ENCODE data around the gene SPATA31E1.

Gene SPATA31E1

DNA sequence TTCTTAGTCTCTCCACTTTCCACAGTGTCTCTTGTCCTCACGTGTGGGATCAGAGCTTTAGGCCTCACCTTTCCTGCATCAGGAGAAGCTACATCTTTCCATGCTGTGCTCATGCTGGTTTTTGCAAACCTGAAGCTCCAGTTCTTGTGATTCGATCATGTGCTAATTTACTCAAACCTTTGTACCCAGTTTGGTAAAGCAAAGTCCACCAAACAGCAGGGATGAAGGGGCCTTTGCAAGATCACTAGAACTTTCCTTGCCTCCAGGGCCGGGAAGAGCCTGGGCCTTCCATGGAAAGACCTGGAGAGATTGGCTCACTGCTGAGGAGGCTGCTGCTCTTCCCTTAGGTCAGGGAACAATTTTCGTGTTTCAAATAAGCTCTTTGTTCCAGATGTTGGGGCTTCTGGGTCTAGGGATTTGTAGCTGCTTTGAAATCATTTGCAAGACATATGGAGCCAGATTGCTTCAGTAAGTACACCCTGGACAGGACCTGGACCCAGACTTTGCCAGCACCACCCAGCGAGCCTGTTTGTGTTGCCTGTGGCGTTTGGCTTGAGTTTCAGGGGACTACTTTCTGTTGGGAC is 18.7 kb upstream of the SPATA31E1 start:
- DNase-seq (ENCODE audit: low read depth): no peak

GRCh38 chr9:87864915-87865314 is 17.8 kb upstream of the SPATA31E1 start:
- DNase-seq (ENCODE audit: low read depth): no peak

DNA sequence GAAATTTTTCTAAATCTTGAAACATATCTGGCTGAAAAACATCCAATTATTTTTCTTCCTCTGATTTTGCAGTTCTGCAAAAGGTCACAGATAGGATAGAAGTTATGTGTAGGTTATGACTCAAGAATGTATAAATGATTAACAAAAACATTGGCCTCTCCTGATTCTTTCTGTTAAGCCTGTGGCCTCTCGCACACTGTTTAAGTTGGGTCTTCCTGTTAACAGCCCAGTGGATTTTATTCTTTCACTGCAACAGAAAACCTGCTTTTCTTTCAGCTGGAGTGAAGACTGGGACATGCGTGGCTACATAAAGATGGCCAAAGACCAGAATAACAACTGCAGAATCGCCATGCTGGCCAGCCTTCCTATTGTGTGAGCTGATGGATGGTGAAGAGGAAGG is 17.1 kb upstream of the SPATA31E1 start:
- no peak for DNase-seq (ENCODE audit: low read depth)

DNA sequence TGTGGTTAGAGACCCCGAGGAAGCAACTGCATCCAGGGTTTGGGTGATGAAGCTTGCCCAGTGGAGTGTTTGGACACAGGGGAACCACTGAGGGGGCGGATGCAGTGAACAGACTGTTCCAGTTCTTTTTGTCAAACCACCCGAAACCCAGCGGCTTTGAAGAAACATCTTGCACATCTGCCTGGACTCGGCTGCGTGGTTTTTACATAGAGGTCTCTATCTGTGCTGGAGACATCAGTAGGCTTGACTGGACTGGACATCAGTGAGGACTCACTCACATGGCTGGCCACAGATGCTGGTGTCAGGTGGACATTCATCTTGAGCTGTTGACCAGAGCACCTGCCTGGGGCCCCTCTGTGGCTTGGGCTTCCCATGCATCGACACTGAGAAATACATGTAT is 15.3 kb upstream of the SPATA31E1 start:
- no peak for DNase-seq (ENCODE audit: low read depth)

- no peak for DNase-seq (ENCODE audit: low read depth)
Measured at GRCh38 chr9:87868175-87868574, 14.5 kb upstream of the SPATA31E1 start.

- DNase-seq (ENCODE audit: low read depth): no peak
Measured at GRCh38 chr9:87868635-87869034, 14.0 kb upstream of the SPATA31E1 start.

DNA sequence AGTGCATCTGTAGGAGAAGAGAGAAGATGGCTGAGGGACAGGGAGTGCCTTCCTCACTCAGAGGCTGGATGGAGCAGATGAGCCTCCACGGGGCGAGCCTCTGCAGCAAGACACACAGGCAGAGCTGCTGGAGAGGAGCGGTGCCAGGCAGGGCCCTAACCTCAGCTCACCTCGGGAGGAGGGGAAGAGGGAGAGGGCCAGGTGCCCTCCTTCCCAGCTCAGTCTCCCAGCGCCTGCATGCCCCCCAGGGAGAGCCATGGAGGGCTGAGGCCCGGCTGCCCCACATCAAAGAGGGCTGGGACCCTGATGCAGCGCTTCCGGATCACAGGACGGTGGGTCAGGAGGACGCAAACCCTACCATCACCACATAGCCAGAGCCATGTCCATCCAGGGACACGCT is 13.6 kb upstream of the SPATA31E1 start:
- no peak for DNase-seq (ENCODE audit: low read depth)

- no peak for DNase-seq (ENCODE audit: low read depth)
Measured at GRCh38 chr9:87871425-87872078, 11.1 kb upstream of the SPATA31E1 start.

- DNase-seq (ENCODE audit: low read depth): no peak
Measured at GRCh38 chr9:87872079-87872624, 10.5 kb upstream of the SPATA31E1 start.

GRCh38 chr9:87873607-87874303 is 8.9 kb upstream of the SPATA31E1 start:
- no peak for DNase-seq (ENCODE audit: low read depth)

DNA sequence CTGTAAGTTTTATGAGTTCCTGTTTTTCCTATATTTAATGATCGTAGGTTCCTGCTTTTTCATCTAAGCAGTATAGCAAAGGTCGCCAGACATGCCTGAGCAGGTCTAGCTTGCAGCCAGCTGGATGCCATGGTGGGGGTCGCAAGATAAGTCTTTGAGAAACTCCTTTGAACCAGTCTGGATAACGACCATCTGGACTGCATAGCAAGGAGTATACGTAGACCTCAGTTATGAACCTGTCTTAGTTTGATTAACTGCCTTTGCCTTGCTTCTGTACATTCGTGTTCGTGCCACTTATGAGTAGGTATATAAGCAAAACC is 8.4 kb upstream of the SPATA31E1 start:
- no peak for DNase-seq (ENCODE audit: low read depth)

GRCh38 chr9:87875060-87875459 is 7.6 kb upstream of the SPATA31E1 start:
- no peak for DNase-seq (ENCODE audit: low read depth)

DNA sequence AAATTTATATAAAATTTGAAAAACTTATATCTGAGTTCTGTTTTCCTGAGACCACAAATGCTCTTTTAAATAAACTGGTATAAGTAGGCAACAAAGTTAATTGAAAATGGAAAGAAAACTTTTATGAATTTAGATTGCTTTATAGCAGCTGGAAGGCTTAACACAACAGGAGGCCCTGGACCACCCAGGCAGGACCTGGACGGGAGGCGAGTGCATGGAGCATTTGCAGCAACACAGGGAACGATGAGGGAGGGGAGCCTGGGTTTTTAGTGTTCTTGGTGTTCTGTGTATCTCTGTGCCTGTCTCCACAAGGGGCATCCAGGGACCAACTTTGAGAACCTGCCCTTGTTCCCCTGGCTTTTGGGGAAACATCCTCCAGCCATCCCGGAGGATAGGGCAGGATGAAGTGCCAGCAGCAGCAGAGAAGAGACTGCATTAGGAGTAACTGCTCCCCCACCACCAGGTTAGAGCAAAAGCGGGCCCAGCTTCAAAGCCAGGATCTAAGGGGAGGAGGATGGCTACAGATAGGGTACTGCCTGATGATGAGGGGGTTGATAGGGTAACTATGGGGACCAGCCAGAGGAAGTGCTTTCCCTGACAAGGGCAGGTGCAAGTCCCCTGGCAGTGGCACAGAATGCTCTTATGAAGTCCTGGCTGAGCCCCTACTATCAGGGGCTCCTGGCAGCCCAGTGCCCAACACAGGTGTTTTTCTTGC is 6.7 kb upstream of the SPATA31E1 start:
- DNase-seq (ENCODE audit: low read depth): no peak

DNA sequence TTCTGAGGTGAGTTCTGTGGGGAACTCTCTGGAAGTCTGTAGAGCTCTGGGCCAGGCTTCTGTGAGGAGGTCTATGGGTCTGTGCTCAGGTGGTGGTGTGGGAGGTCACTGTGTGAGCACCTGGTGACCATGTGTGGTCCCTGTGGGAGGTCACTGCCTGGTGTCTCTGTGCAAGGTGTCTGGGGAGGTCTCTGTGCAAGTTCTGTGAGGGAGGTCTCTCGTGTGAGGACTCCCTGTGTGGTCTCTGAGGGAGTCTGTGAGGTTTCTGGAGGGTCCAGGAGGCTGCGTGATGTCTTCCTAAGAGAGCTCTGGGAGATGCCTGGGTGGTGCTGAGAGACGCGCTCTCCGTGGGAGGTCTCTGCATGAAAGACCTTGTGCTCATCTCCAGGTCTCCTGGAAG is 6.0 kb upstream of the SPATA31E1 start:
- DNase-seq (ENCODE audit: low read depth): no peak

GRCh38 chr9:87878989-87879511 is 3.6 kb upstream of the SPATA31E1 start:
- no peak for DNase-seq (ENCODE audit: low read depth)

DNA sequence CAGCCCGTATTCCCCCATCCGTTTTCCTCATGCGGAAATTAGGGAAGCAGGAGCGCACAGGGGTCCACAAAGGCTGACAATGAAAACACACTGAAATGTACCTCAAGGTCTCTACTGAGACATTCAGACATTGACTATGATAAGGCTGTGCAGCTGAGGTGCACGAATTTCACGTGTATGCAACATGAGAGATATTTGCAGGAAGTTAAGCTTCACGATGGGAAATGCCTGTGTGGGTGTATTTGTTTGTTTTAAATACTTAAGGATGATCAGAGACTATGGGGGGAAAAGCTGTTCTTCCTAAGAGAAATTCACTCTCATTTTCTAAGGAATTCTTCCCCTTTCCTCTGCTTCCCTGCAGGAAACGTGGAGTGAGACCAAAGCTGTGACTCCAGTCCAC is 2.6 kb upstream of the SPATA31E1 start:
- DNase-seq (ENCODE audit: low read depth): no peak

DNA sequence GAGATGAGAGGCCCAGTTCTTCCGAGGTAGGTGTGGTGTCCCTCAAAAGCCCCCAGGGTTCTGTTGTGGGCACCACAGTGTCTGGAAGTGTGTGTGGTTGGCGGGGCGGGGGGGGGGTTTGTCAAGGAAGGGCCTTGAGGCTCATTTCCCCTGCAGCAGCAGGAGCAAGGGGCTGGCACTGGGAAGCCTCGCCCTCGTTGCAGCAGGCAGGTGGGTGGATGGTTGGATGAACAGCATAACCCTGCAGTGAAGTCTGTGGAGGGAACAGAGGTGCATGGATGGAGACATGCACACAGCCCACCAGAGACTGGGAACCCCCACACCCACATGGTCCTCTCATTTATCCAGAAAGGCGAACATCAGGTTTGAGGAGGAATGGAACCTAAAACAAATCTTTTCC is 2.0 kb upstream of the SPATA31E1 start:
- no peak for DNase-seq (ENCODE audit: low read depth)

DNA sequence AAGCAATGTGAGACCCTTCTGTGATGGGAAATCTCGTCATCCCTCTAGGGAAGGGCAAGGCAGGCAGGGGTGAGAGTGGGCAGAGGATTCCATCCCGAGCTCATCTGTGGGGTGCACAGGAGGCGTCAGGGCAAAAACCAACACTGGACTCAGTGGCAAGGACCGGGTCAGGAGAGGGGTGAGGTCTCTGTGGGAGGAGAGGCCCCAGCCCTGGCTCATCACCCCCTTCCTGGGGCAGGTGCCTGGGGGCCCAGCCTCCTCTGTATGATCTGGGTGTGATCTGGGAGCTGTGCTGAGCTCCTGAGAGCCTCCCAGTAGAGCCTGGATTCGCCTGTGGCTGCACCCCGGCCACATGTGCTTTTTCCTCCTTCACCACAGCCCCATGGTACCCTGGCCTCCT is 597 bp downstream of the SPATA31E1 start:
- no peak for DNase-seq (ENCODE audit: low read depth)

DNA sequence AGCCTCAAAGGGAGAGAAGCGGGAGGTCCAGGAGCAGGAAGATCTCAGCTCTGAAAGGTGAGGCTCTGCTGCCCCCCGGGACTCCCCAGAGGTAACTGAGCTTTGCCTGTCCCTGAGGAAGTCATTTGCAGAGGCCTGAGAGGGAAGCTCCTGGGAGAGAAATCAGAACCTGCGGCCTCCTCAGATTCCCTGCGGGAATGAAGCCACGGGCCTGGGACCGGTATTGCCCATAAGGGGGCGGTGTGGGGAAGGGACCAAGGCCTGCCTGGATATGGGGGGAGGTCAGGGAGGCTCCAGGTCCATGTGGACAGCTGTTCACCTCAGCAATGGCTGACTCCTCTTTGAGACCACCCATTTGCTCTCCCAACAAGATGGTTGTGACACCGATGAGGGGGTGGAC is 1.3 kb downstream of the SPATA31E1 start:
- DNase-seq (ENCODE audit: low read depth): no peak

GRCh38 chr9:87884578-87885459 is 2.1 kb downstream of the SPATA31E1 start:
- DNase-seq (ENCODE audit: low read depth): no peak

GRCh38 chr9:87885484-87886189 is 3.0 kb downstream of the SPATA31E1 start:
- no peak for DNase-seq (ENCODE audit: low read depth)
